Heart right ventricle (tissue), 16 donors: ENCODE results near the gene ENOX1. TPM values are rescaled to one million over a fixed set of nuclear protein-coding genes. Genes with fewer than 3 reads are reported as not detected.

Source experiments
- ATAC-seq, 8 donors: fragments of 200-7000 bp; cut with Tn5 transposase; one replicate each; pipeline ENCODE4 v1.9.1; 2020; ENCODE audit warnings: mild to moderate bottlenecking in 8 of 8, moderate library complexity in 8 of 8, moderate number of reproducible peaks in 1 of 8
- DNase-seq, 2 donors: peaks; one replicate each; pipeline ENCODE4 v3.0.0-alpha.2; 2020
- H3K27ac ChIP-seq, 10 donors: fragments of 200-600 bp; sonication (generic) in 2 of 10; one replicate each; pipeline versions ENCODE4 v1.5.0 to v1.8.0; 2020 to 2022; ENCODE audit warnings: mild to moderate bottlenecking in 3 of 10
- H3K27me3 ChIP-seq, 7 donors: fragments of 200-600 bp; one replicate each; pipeline ENCODE4 v1.8.0; 2021 to 2022; ENCODE audit warnings: mild to moderate bottlenecking in 2 of 7
- H3K36me3 ChIP-seq, 9 donors: fragments of 200-600 bp; sonication (generic) in 1 of 9; one replicate each; pipeline versions ENCODE4 v1.5.0 to v1.8.0; 2020 to 2022; ENCODE audit warnings: mild to moderate bottlenecking in 2 of 9
- H3K4me1 ChIP-seq, 9 donors: fragments of 200-600 bp; sonication (generic) in 1 of 9; one replicate each; pipeline versions ENCODE4 v1.5.0 to v1.8.0; 2020 to 2022; ENCODE audit warnings: mild to moderate bottlenecking in 4 of 9
- H3K4me3 ChIP-seq, 10 donors: fragments of 200-600 bp; sonication (generic) in 2 of 10; one replicate each; pipeline versions ENCODE4 v1.5.0 to v1.8.0; 2020 to 2022; ENCODE audit warnings: mild to moderate bottlenecking in 7 of 10, moderate library complexity in 2 of 10
- H3K9me3 ChIP-seq, 11 donors: fragments of 200-600 bp in 10 of 11; sonication (generic) in 2 of 11; one replicate each; pipeline versions ENCODE4 v1.5.0 to v1.8.0; 2013 to 2022; ENCODE audit warnings: mild to moderate bottlenecking in 2 of 11, control low read depth in 1 of 11, moderate library complexity in 1 of 11
- CTCF ChIP-seq, 9 donors: fragments of 200-600 bp; sonication (generic) in 2 of 9; IDR thresholded peaks; one replicate each; pipeline versions ENCODE4 v1.5.0 to v1.8.0; 2021 to 2022; ENCODE audit warnings: antibody characterized with exemption in 9 of 9, mild to moderate bottlenecking in 5 of 9, moderate library complexity in 1 of 9
- WGBS, 2 donors: extraction: QIAGEN DNeasy Blood & Tissue Kit; methylation state at CpG; one replicate each; pipeline ENCODE4 v1.1.7; 2013; ENCODE audit warnings: inconsistent platforms in 1 of 2; 5-methylcytosine and 5-hydroxymethylcytosine counted together
- intact Hi-C, 10 donors: fragments of 100-400 bp; cut with DNase I; formaldehyde crosslinking; loops; one replicate each; pipeline versions ENCODE4 v1.11.1 to v1.14.2; 2022
- polyA plus RNA-seq, 2 donors: library from polyadenylated mRNA; stranded (reverse); fragments of 200-250 nt; gene quantifications; one replicate each; pipeline ENCODE4 v1.2.3, GENCODE V29; 2013
- total RNA-seq, 10 donors: library from RNA; stranded (reverse); fragmentation: NEBNext Ultra II Directional in 3 of 10; extraction: Animal tissue kit (Norgen Biotek cat#: 25700) in 3 of 10; gene quantifications; one replicate each; pipeline versions ENCODE4 v1.2.1 to v1.2.4, GENCODE V29; 2021 to 2023
- donor health status: Arrhythmogenic right ventricular cardiomyopathy.
- donor health status: ischemic (EF 13 %, LVEDD 7.1; RV severe dilation, severe dysfunction).
- donor health status: healthy with polysubstance abuse.
- donor health status: DM: no; HTN: yes; CAD: no.
- donor health status: DM: no; HTN: no; CAD: no.
- donor health status: ischemic (EF 25% LVEDD 6.9; RV normal size, moderate dysfunction).
- donor health status: ischemic (EF 25% LVEDD 5.7; RV mildly dilated, moderate dysfunction).
- donor health status: healthy.
- donor health status: DM: yes; HTN: yes; CAD: no.
- donor health status: Ischemic cardiomyopathy.
- donor health status: ischemic (EF 35%, LVEDD 5.7; RV mildly dilated, moderate dysfunction).
- donor health status: nonischemic (EF 11% LVEDD 7.7; RV severe dilation, severe dysfunction).
- donor health status: DM: yes; HTN: yes; CAD: no.
- donor health status: PGD.
- donor health status: ischemic (EF 29% LVEDD 5.4; RV normal size, mild dysfunction).
- donor health status: nonischemic (EF 23%, LVEDD 6.1; RV moderate dilation, normal function).

ENOX1 gene
- total and polyA plus RNA-seq, 12 donors, result 2.0 to 10.4 (median 7.1) TPM

DNA sequence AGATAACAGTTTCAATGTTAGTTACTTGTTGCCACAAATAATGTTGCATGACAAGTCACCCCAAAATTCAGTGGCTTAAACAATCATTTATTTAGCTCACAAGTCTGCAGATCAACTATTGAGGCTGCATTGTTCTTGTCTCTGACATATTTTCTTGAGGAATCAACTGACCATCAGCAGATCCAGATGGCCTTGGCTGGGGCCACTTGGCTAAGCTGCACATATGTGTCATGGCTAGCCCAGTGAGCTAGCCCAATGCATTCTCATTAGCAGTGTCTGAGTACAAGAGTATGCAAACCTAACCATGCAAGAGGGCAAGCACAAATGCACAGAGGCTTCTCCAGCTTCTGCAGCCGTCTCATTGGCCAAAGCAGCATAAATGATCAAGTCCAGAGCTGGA lies 583.0 kb downstream of the ENOX1 start:
- H3K4me3 ChIP-seq, result no peak overlapping the region
- ATAC-seq (no peak), DNase-seq (no peak)
- intact Hi-C loops, result loop anchor here in 1 of 10 donors (5.0 kb wide), 1 partner anchor 64 kb away; no protein-coding TSS in a partner anchor
- H3K36me3 ChIP-seq, result no peaks in the 10 kb centered on the region
- H3K4me1 ChIP-seq, result peaks cover 0 to 3% (median 0%) of the 10 kb centered on the region in 9 donors
- H3K9me3 ChIP-seq, result peaks cover 0 to 18% (median 2%) of the 10 kb centered on the region in 11 donors
- no peaks in the 10 kb centered on the region for H3K27me3 ChIP-seq
- H3K27ac ChIP-seq, result no peak overlapping the region
- WGBS, 2 donors, result 80 to 93% methylated on average over 1 of the region's 1 CpG
- no peak for TF ChIP-seq CTCF (IDR thresholded peaks at IDR 0.05)

GRCh38 chr13:43200736-43201135 lies 586.0 kb downstream of the ENOX1 start:
- no peak overlapping the region for H3K27ac ChIP-seq
- TF ChIP-seq CTCF (IDR thresholded peaks at IDR 0.05), result no peak
- peak in 1 of 8 donors; percentile 54 for ATAC-seq
- H3K4me3 ChIP-seq, result no peak overlapping the region
- peaks cover 0 to 18% (median 2%) of the 10 kb centered on the region in 11 donors for H3K9me3 ChIP-seq
- H3K27me3 ChIP-seq, result no peaks in the 10 kb centered on the region
- intact Hi-C loops, result loop anchor here in 1 of 10 donors (5.0 kb wide), 1 partner anchor 67 kb away; no protein-coding TSS in a partner anchor
- no peak for DNase-seq
- 43 to 50% methylated on average over 1 of the region's 1 CpG for WGBS, 2 donors
- H3K4me1 ChIP-seq, result peaks cover 0 to 12% (median 10%) of the 10 kb centered on the region in 9 donors
- no peaks in the 10 kb centered on the region for H3K36me3 ChIP-seq

GRCh38 chr13:43200307-43200706 lies 586.5 kb downstream of the ENOX1 start:
- H3K4me3 ChIP-seq, result no peak overlapping the region
- 71 to 95% methylated on average over 1 of the region's 1 CpG for WGBS, 2 donors
- no peaks in the 10 kb centered on the region for H3K27me3 ChIP-seq
- no peaks in the 10 kb centered on the region for H3K36me3 ChIP-seq
- peaks cover 0 to 16% (median 10%) of the 10 kb centered on the region in 9 donors for H3K4me1 ChIP-seq
- no peak for TF ChIP-seq CTCF (IDR thresholded peaks at IDR 0.05)
- no peak overlapping the region for H3K27ac ChIP-seq
- DNase-seq (no peak), ATAC-seq (no peak)
- intact Hi-C loops, result loop anchor here in 1 of 10 donors (5.0 kb wide), 1 partner anchor 67 kb away; no protein-coding TSS in a partner anchor
- peaks cover 0 to 18% (median 2%) of the 10 kb centered on the region in 11 donors for H3K9me3 ChIP-seq

- H3K4me3 ChIP-seq, result peak overlapping the region in 1 of 10 donors; percentile 21
- DNase-seq (no peak), ATAC-seq (peak in 1 of 8 donors; percentile 18)
- H3K27ac ChIP-seq, result peak overlapping the region in 1 of 10 donors; percentile 67
- H3K9me3 ChIP-seq, result peaks cover 0 to 2% (median 0%) of the 10 kb centered on the region in 11 donors
- H3K36me3 ChIP-seq, result no peaks in the 10 kb centered on the region
- no peak for TF ChIP-seq CTCF (IDR thresholded peaks at IDR 0.05)
- WGBS, 2 donors, result 74 to 81% methylated on average over 3 of the region's 3 CpGs
- intact Hi-C loops, result loop anchor here in 8 of 10 donors (5.0 to 10.0 kb wide), 3 partner anchors 590 to 608 kb away; partner anchors contain the start of gene ENOX1 (in 1 of the 8)
- no peaks in the 10 kb centered on the region for H3K27me3 ChIP-seq
- H3K4me1 ChIP-seq, result peaks cover 0 to 16% (median 10%) of the 10 kb centered on the region in 9 donors
These were observed 589.9 kb downstream of the ENOX1 start for GRCh38 chr13:43196750-43197370.
